ENCODE results near the gene FCGBP. TPM values are rescaled to one million over a fixed set of nuclear protein-coding genes. Genes with fewer than 3 reads are reported as not detected.
A peak's percentile ranks its signal among the peaks of the same experiment; 100 is the strongest.
"Not testable (repeated sequence)": the region's sequence is repeated elsewhere in the genome, so short reads cannot be mapped to it uniquely, and the experiment has no call there.

FCGBP gene
- total and polyA plus RNA-seq, 5 donors from 2014 or later: 0.06 to 8.4 (median 0.24) TPM

DNA sequence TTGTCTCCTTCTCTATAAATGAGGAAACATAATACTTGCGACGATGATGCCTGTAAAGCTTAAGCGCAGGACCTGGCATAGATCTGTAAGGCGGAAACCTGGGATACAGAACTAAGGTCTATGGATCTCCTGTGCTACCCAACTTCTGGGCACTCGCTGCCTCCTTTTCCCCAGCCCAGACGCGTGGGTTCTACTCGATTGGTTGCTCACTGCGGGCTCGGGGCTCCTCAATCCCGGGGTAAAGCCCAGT lies 35.9 kb upstream of the FCGBP start:
- Mint-ChIP-seq H3K4me3 (peak overlapping the region; percentile 96 to 100 (median 98)), H3K4me1 (peaks cover 11 to 62% (median 34%) of the 10 kb centered on the region in 4 donors), H3K27me3 (no peaks in the 10 kb centered on the region), H3K27ac (peak overlapping the region; percentile 94 to 100 (median 100)), H3K36me3 (peaks cover 26% of the 10 kb centered on the region), H3K9me3 (no peaks in the 10 kb centered on the region)
- peak in 1 of 2 donors; percentile 1 for ATAC-seq (ENCODE audit: low read depth in 2 of 2)
- no peaks in the 10 kb centered on the region for H3K27me3 ChIP-seq (ENCODE audit: control insufficient read depth, insufficient read depth, low read length)
- peak overlapping the region; percentile 89 for H3K4me3 ChIP-seq (ENCODE audit: low read depth, low read length)
- H3K27ac ChIP-seq (ENCODE audit: insufficient read depth, low read length, poor library complexity, severe bottlenecking): peak overlapping the region; percentile 93
- peaks cover 22% of the 10 kb centered on the region for H3K36me3 ChIP-seq (ENCODE audit: control insufficient read depth, insufficient read depth, low read length)
- no peaks in the 10 kb centered on the region for H3K9me3 ChIP-seq (ENCODE audit: control insufficient read depth in 2 of 2, low read length in 2 of 2)
- DNase-seq: no peak
- peaks cover 33% of the 10 kb centered on the region for H3K4me1 ChIP-seq (ENCODE audit: control insufficient read depth, insufficient read depth, low read length, poor library complexity, severe bottlenecking)

GRCh38 chr19:39969681-39970424 lies 35.4 kb upstream of the FCGBP start:
- no peak for ATAC-seq (ENCODE audit: low read depth in 2 of 2)
- Mint-ChIP-seq H3K4me1 (peaks cover 11 to 61% (median 34%) of the 10 kb centered on the region in 4 donors), H3K27me3 (no peaks in the 10 kb centered on the region), H3K9me3 (no peaks in the 10 kb centered on the region), H3K36me3 (peaks cover 23% of the 10 kb centered on the region), H3K4me3 (peak overlapping the region; percentile 96 to 100 (median 98)), H3K27ac (peak overlapping the region; percentile 94 to 100 (median 100))
- DNase-seq: peak; percentile 7 to 29 (median 11)
- H3K27me3 ChIP-seq (ENCODE audit: control insufficient read depth, insufficient read depth, low read length): no peaks in the 10 kb centered on the region
- H3K9me3 ChIP-seq (ENCODE audit: control insufficient read depth in 2 of 2, low read length in 2 of 2): no peaks in the 10 kb centered on the region
- H3K36me3 ChIP-seq (ENCODE audit: control insufficient read depth, insufficient read depth, low read length): peaks cover 19% of the 10 kb centered on the region
- H3K4me1 ChIP-seq (ENCODE audit: control insufficient read depth, insufficient read depth, low read length, poor library complexity, severe bottlenecking): peaks cover 33% of the 10 kb centered on the region
- H3K4me3 ChIP-seq (ENCODE audit: low read depth, low read length): peak overlapping the region; percentile 89
- peak overlapping the region; percentile 93 for H3K27ac ChIP-seq (ENCODE audit: insufficient read depth, low read length, poor library complexity, severe bottlenecking)

- Histone ChIP-seq H3K4me3 (ENCODE audit: low read depth, low read length) (peak overlapping the region; percentile 29), H3K9me3 (ENCODE audit: control insufficient read depth in 2 of 2, low read length in 2 of 2) (no peaks in the 10 kb centered on the region), H3K4me1 (ENCODE audit: control insufficient read depth, insufficient read depth, low read length, poor library complexity, severe bottlenecking) (peaks cover 33% of the 10 kb centered on the region), H3K27me3 (ENCODE audit: control insufficient read depth, insufficient read depth, low read length) (no peaks in the 10 kb centered on the region), H3K36me3 (ENCODE audit: control insufficient read depth, insufficient read depth, low read length) (peaks cover 13% of the 10 kb centered on the region), H3K27ac (ENCODE audit: insufficient read depth, low read length, poor library complexity, severe bottlenecking) (peak overlapping the region; percentile 93)
- Mint-ChIP-seq H3K27ac (peak overlapping the region; percentile 94 to 100 (median 100)), H3K36me3 (peaks cover 20% of the 10 kb centered on the region), H3K9me3 (no peaks in the 10 kb centered on the region), H3K4me1 (peaks cover 11 to 59% (median 34%) of the 10 kb centered on the region in 4 donors), H3K4me3 (peak overlapping the region; percentile 96 to 100 (median 98)), H3K27me3 (no peaks in the 10 kb centered on the region)
- DNase-seq: peak in 1 of 3 donors; percentile 32
- no peak for ATAC-seq (ENCODE audit: low read depth in 2 of 2)
Measured at GRCh38 chr19:39969266-39969665, 34.8 kb upstream of the FCGBP start.

DNA sequence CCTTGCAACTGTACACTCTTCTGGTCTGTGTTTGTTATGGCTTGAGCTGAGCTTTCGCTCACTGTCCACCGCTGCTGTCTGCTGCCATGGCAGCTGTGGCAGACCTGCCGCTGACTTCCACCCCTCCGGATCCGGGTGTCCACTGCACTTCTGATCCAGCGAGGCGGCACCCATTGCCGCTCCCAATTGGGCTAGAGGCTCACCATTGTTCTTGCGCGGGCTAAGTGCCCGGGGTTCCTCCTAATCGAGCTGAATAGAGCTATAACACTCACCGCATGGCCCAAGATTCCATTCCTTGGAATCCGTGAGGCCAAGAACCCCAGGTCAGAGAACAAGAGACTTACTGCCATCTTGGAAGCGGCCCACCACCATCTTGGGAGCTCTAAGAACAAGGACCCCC lies 34.4 kb upstream of the FCGBP start:
- peak overlapping the region; percentile 94 to 100 (median 100) for H3K27ac Mint-ChIP-seq
- peaks cover 18% of the 10 kb centered on the region for H3K36me3 Mint-ChIP-seq
- no peaks in the 10 kb centered on the region for H3K27me3 Mint-ChIP-seq
- Histone ChIP-seq H3K4me3 (ENCODE audit: low read depth, low read length) (peak overlapping the region; percentile 29), H3K4me1 (ENCODE audit: control insufficient read depth, insufficient read depth, low read length, poor library complexity, severe bottlenecking) (peaks cover 33% of the 10 kb centered on the region), H3K9me3 (ENCODE audit: control insufficient read depth in 2 of 2, low read length in 2 of 2) (no peaks in the 10 kb centered on the region), H3K36me3 (ENCODE audit: control insufficient read depth, insufficient read depth, low read length) (peaks cover 8% of the 10 kb centered on the region), H3K27me3 (ENCODE audit: control insufficient read depth, insufficient read depth, low read length) (no peaks in the 10 kb centered on the region), H3K27ac (ENCODE audit: insufficient read depth, low read length, poor library complexity, severe bottlenecking) (peak overlapping the region; percentile 93)
- ATAC-seq (ENCODE audit: low read depth in 2 of 2) (no peak), DNase-seq (no peak)
- H3K9me3 Mint-ChIP-seq: no peaks in the 10 kb centered on the region
- peaks cover 11 to 61% (median 34%) of the 10 kb centered on the region in 4 donors for H3K4me1 Mint-ChIP-seq
- H3K4me3 Mint-ChIP-seq: peak overlapping the region; percentile 96 to 100 (median 98)

- peaks cover 18 to 58% (median 32%) of the 10 kb centered on the region in 4 donors for H3K4me1 Mint-ChIP-seq
- Histone ChIP-seq H3K27ac (ENCODE audit: insufficient read depth, low read length, poor library complexity, severe bottlenecking) (no peak overlapping the region), H3K9me3 (ENCODE audit: control insufficient read depth in 2 of 2, low read length in 2 of 2) (no peaks in the 10 kb centered on the region), H3K4me1 (ENCODE audit: control insufficient read depth, insufficient read depth, low read length, poor library complexity, severe bottlenecking) (peaks cover 33% of the 10 kb centered on the region), H3K4me3 (ENCODE audit: low read depth, low read length) (no peak overlapping the region), H3K27me3 (ENCODE audit: control insufficient read depth, insufficient read depth, low read length) (no peaks in the 10 kb centered on the region), H3K36me3 (ENCODE audit: control insufficient read depth, insufficient read depth, low read length) (no peaks in the 10 kb centered on the region)
- H3K9me3 Mint-ChIP-seq: no peaks in the 10 kb centered on the region
- DNase-seq (no peak), ATAC-seq (ENCODE audit: low read depth in 2 of 2) (no peak)
- no peak overlapping the region for H3K4me3 Mint-ChIP-seq
- peak overlapping the region in 2 of 3 donors; percentile 84 to 100 for H3K27ac Mint-ChIP-seq
- H3K27me3 Mint-ChIP-seq: no peaks in the 10 kb centered on the region
- peaks cover 10% of the 10 kb centered on the region for H3K36me3 Mint-ChIP-seq
Measured at GRCh38 chr19:39967561-39967960, 33.1 kb upstream of the FCGBP start.

- no peak overlapping the region for H3K27ac ChIP-seq (ENCODE audit: insufficient read depth, low read length, poor library complexity, severe bottlenecking)
- Mint-ChIP-seq H3K4me1 (peaks cover 18 to 50% (median 29%) of the 10 kb centered on the region in 4 donors), H3K9me3 (no peaks in the 10 kb centered on the region), H3K27me3 (no peaks in the 10 kb centered on the region), H3K36me3 (peaks cover 10% of the 10 kb centered on the region), H3K4me3 (no peak overlapping the region), H3K27ac (peak overlapping the region in 2 of 3 donors; percentile 35 to 48)
- H3K4me3 ChIP-seq (ENCODE audit: low read depth, low read length): no peak overlapping the region
- H3K27me3 ChIP-seq (ENCODE audit: control insufficient read depth, insufficient read depth, low read length): no peaks in the 10 kb centered on the region
- DNase-seq (no peak), ATAC-seq (ENCODE audit: low read depth in 2 of 2) (no peak)
- no peaks in the 10 kb centered on the region for H3K36me3 ChIP-seq (ENCODE audit: control insufficient read depth, insufficient read depth, low read length)
- no peaks in the 10 kb centered on the region for H3K9me3 ChIP-seq (ENCODE audit: control insufficient read depth in 2 of 2, low read length in 2 of 2)
- peaks cover 26% of the 10 kb centered on the region for H3K4me1 ChIP-seq (ENCODE audit: control insufficient read depth, insufficient read depth, low read length, poor library complexity, severe bottlenecking)
Measured at GRCh38 chr19:39966617-39967016, 32.2 kb upstream of the FCGBP start.

DNA sequence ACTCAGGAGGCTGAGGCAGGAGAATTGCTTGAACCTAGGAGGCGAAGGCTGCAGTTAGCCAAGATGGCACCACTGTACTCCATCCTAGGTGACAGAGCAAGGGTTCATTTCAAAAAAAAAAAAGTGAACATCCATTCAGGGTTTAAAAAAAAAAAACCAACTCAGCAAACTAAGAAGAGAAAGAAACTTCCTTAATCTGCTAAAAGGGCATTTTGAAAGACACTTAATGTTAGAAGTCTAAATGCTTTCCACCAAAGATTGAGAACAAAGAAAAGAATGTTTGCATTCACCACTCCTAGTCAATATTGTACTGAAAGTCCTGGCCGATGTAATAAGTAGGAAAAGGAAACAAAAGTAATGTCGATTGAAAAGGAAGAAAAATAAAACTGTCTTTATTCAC lies 29.5 kb upstream of the FCGBP start:
- Histone ChIP-seq H3K4me1 (ENCODE audit: control insufficient read depth, insufficient read depth, low read length, poor library complexity, severe bottlenecking) (peaks cover 6% of the 10 kb centered on the region), H3K36me3 (ENCODE audit: control insufficient read depth, insufficient read depth, low read length) (no peaks in the 10 kb centered on the region), H3K27me3 (ENCODE audit: control insufficient read depth, insufficient read depth, low read length) (no peaks in the 10 kb centered on the region), H3K4me3 (ENCODE audit: low read depth, low read length) (no peak overlapping the region), H3K27ac (ENCODE audit: insufficient read depth, low read length, poor library complexity, severe bottlenecking) (no peak overlapping the region), H3K9me3 (ENCODE audit: control insufficient read depth in 2 of 2, low read length in 2 of 2) (no peaks in the 10 kb centered on the region)
- H3K4me1 Mint-ChIP-seq: peaks cover 12 to 41% (median 22%) of the 10 kb centered on the region in 4 donors
- ATAC-seq (ENCODE audit: low read depth in 2 of 2): no peak
- peaks cover 3% of the 10 kb centered on the region for H3K36me3 Mint-ChIP-seq
- no peak for DNase-seq
- H3K27me3 Mint-ChIP-seq: no peaks in the 10 kb centered on the region
- H3K9me3 Mint-ChIP-seq: no peaks in the 10 kb centered on the region
- peak overlapping the region in 1 of 4 donors; percentile 7 for H3K4me3 Mint-ChIP-seq
- no peak overlapping the region for H3K27ac Mint-ChIP-seq

DNA sequence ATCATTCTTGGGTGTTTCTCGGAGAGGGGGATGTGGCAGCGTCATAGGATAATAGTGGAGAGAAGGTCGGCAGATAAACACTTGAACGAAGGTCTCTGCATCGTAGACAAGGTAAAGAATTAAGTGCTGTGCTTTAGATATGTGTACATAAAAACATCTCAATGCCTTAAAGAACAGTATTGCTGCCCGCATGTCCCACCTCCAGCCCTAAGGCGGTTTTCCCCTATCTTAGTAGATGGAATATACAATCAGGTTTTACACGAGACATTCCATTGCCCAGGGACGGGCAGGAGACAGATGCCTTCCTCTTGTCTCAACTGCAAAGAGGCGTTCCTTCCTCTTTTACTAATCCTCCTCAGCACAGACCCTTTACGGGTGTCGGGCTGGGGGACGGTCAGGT lies 25.0 kb upstream of the FCGBP start:
- ATAC-seq (ENCODE audit: low read depth in 2 of 2); DNase-seq; H3K36me3 Mint-ChIP-seq; H3K27ac ChIP-seq (ENCODE audit: insufficient read depth, low read length, poor library complexity, severe bottlenecking); H3K27me3 ChIP-seq (ENCODE audit: control insufficient read depth, insufficient read depth, low read length); H3K9me3 ChIP-seq (ENCODE audit: control insufficient read depth in 2 of 2, low read length in 2 of 2); H3K9me3 Mint-ChIP-seq; H3K27me3 Mint-ChIP-seq; H3K4me1 ChIP-seq (ENCODE audit: control insufficient read depth, insufficient read depth, low read length, poor library complexity, severe bottlenecking); H3K36me3 ChIP-seq (ENCODE audit: control insufficient read depth, insufficient read depth, low read length): not testable (repeated sequence)
- H3K4me3 ChIP-seq (ENCODE audit: low read depth, low read length): peak overlapping the region; percentile 18
- Mint-ChIP-seq H3K4me1 (peaks cover 15 to 55% (median 29%) of the 10 kb centered on the region in 4 donors), H3K27ac (peak overlapping the region in 1 of 3 donors; percentile 94), H3K4me3 (peak overlapping the region in 3 of 4 donors; percentile 40 to 60 (median 51))
